HepG2 (cell line): ENCODE measurements around the gene DTYMK. TPM values are rescaled to one million over a fixed set of nuclear protein-coding genes. Genes with fewer than 3 reads are reported as not detected.

Experiments used
- BHLHE40 ChIP-seq: IDR thresholded peaks from 2 replicates; pipeline ENCODE4 v1.6.1; 2011; ENCODE audit warnings: low read length, improper control_type of control experiment
- CREBL2 ChIP-seq: sonication (generic); formaldehyde crosslinking; IDR thresholded peaks from 2 replicates; pipeline ENCODE4 v1.8.1; 2023; ENCODE audit warnings: missing genetic modification reagents, mild to moderate bottlenecking, borderline replicate concordance
- GABPB1 ChIP-seq: IDR thresholded peaks from 2 replicates; pipeline ENCODE4 v1.6.1; 2016; ENCODE audit warnings: mild to moderate bottlenecking, missing genetic modification reagents, moderate library complexity, missing compliant biosample characterization
- HNRNPUL1 ChIP-seq: fragments of 200-400 bp; formaldehyde crosslinking; IDR thresholded peaks from 2 replicates; pipeline ENCODE4 v1.6.1; 2017; ENCODE audit warnings: low read depth, mild to moderate bottlenecking, low read length, moderate library complexity
- MEIS2 ChIP-seq: sonication (generic); formaldehyde crosslinking; IDR thresholded peaks from 2 replicates; pipeline ENCODE4 v1.9.0; 2021; ENCODE audit warnings: mild to moderate bottlenecking, missing genetic modification reagents
- MLLT10 ChIP-seq: sonication (generic); formaldehyde crosslinking; IDR thresholded peaks from 2 replicates; pipeline ENCODE4 v1.4.0; 2020; ENCODE audit warnings: missing genetic modification reagents
- NPAS2 ChIP-seq: sonication (generic); formaldehyde crosslinking; IDR thresholded peaks from 2 replicates; pipeline ENCODE4 v1.8.0; 2022; ENCODE audit warnings: mild to moderate bottlenecking, missing genetic modification reagents, borderline replicate concordance
- PHF5A ChIP-seq: IDR thresholded peaks from one replicate; pipeline ENCODE4 v1.6.1; 2018; ENCODE audit warnings: low read depth, missing genetic modification reagents; ENCODE audit not compliant: unreplicated experiment
- RFX5 ChIP-seq: IDR thresholded peaks from 2 replicates; pipeline ENCODE4 v1.6.1; 2011; ENCODE audit warnings: low read depth, low read length, improper control_type of control experiment
- RXRB ChIP-seq: IDR thresholded peaks from 2 replicates; pipeline ENCODE4 v1.6.1; 2016; ENCODE audit warnings: borderline replicate concordance, missing genetic modification reagents, missing compliant biosample characterization
- SMARCE1 ChIP-seq: fragments of 450-650 bp; IDR thresholded peaks from 2 replicates; pipeline ENCODE4 v1.6.1; 2017; ENCODE audit warnings: borderline replicate concordance
- THRA ChIP-seq: sonication (generic); formaldehyde crosslinking; IDR thresholded peaks from 2 replicates; pipeline ENCODE4 v1.4.0; 2020; ENCODE audit warnings: missing genetic modification reagents, borderline replicate concordance
- ZBTB38 ChIP-seq: sonication (generic); formaldehyde crosslinking; IDR thresholded peaks from 2 replicates; pipeline ENCODE4 v1.5.1; 2020; ENCODE audit warnings: mild to moderate bottlenecking, missing genetic modification reagents
- ZFP36 ChIP-seq: fragments of 150-350 bp; IDR thresholded peaks from 2 replicates; pipeline ENCODE4 v1.6.1; 2018; ENCODE audit warnings: borderline replicate concordance, low read length, low read depth; ENCODE audit not compliant: partially characterized antibody
- ZNF121 ChIP-seq: sonication (generic); formaldehyde crosslinking; IDR thresholded peaks from 2 replicates; pipeline ENCODE4 v1.5.0; 2020; ENCODE audit warnings: mild to moderate bottlenecking, missing genetic modification reagents
- ZNF24 ChIP-seq: fragments of 450-650 bp; IDR thresholded peaks from 2 replicates; pipeline ENCODE4 v1.6.1; 2017; ENCODE audit warnings: antibody characterized with exemption, mild to moderate bottlenecking
- ZNF383 ChIP-seq: sonication (generic); formaldehyde crosslinking; IDR thresholded peaks from 2 replicates; pipeline ENCODE4 v1.4.0; 2020; ENCODE audit warnings: missing genetic modification reagents, mild to moderate bottlenecking, borderline replicate concordance
- ZNF468 ChIP-seq: sonication (generic); formaldehyde crosslinking; IDR thresholded peaks from 2 replicates; pipeline ENCODE4 v1.8.0; 2022; ENCODE audit warnings: mild to moderate bottlenecking, moderate library complexity, missing genetic modification reagents
- ZNF496 ChIP-seq: sonication (generic); formaldehyde crosslinking; IDR thresholded peaks from 2 replicates; pipeline ENCODE4 v1.8.1; 2023; ENCODE audit warnings: mild to moderate bottlenecking, moderate library complexity, missing genetic modification reagents; ENCODE audit not compliant: insufficient replicate concordance
- ZNF547 ChIP-seq: sonication (generic); formaldehyde crosslinking; IDR thresholded peaks from 2 replicates; pipeline ENCODE4 v1.5.1; 2020; ENCODE audit warnings: mild to moderate bottlenecking, missing genetic modification reagents
- ZNF570 ChIP-seq: sonication (generic); formaldehyde crosslinking; IDR thresholded peaks from 2 replicates; pipeline ENCODE4 v1.4.0; 2020; ENCODE audit warnings: mild to moderate bottlenecking, missing genetic modification reagents, borderline replicate concordance
- ZNF678 ChIP-seq: sonication (generic); formaldehyde crosslinking; IDR thresholded peaks from 2 replicates; pipeline ENCODE4 v1.4.0; 2020; ENCODE audit warnings: mild to moderate bottlenecking, missing genetic modification reagents
- ZNF83 ChIP-seq: sonication (generic); formaldehyde crosslinking; IDR thresholded peaks from 2 replicates; pipeline ENCODE4 v1.4.0; 2020; ENCODE audit warnings: missing genetic modification reagents, mild to moderate bottlenecking, borderline replicate concordance
- ZSCAN12 ChIP-seq: sonication (generic); formaldehyde crosslinking; IDR thresholded peaks from 2 replicates; pipeline ENCODE4 v1.9.0; 2021; ENCODE audit warnings: mild to moderate bottlenecking, missing genetic modification reagents
- ZSCAN22 ChIP-seq: sonication (generic); formaldehyde crosslinking; IDR thresholded peaks from 2 replicates; pipeline ENCODE4 v1.4.0; 2020; ENCODE audit warnings: mild to moderate bottlenecking, missing genetic modification reagents
- polyA plus RNA-seq, 8 experiments: library from polyadenylated mRNA; depleted of rRNA in 3 of 8; stranded (reverse) in 7 of 8; unstranded in 1 of 8; fragments of >200 nt; fragmentation: Illumina TruSeq in 4 of 8; extraction: Trizol in 4 of 8; gene quantifications; 2 replicates each; pipeline versions ENCODE4 v1.2.1 to v1.2.3, GENCODE V29; 2011 to 2016; ENCODE audit warnings: low read depth in 4 of 8, missing spikeins in 1 of 8, mixed read lengths in 1 of 8; ENCODE audit not compliant: insufficient read depth in 1 of 8
- total RNA-seq, 5 experiments: library from RNA; depleted of rRNA; stranded (reverse); fragments of >200 nt; fragmentation: Illumina TruSeq; extraction: Trizol; gene quantifications; 2 replicates each; pipeline ENCODE4 v1.2.3, GENCODE V29; 2016; ENCODE audit warnings: low read depth in 1 of 5
- TF ChIP-seq, protein P1 (sequence below): sonication (generic); formaldehyde crosslinking; IDR thresholded peaks from 2 replicates; pipeline ENCODE4 v1.8.0; 2023; ENCODE audit warnings: mild to moderate bottlenecking, missing genetic modification reagents
- TF ChIP-seq, protein P2 (sequence below): sonication (generic); formaldehyde crosslinking; IDR thresholded peaks from 2 replicates; pipeline ENCODE4 v1.5.1; 2020; ENCODE audit warnings: mild to moderate bottlenecking, moderate library complexity, missing genetic modification reagents

The DTYMK gene
- total and polyA plus RNA-seq, 2 of the 13 experiments (the other 11 are each of a cell fraction or from before 2014, with no cell fraction given): 57.5 to 134 TPM

- no peak for TF ChIP-seq ZNF24
- TF ChIP-seq ZNF496: no peak
- no peak for TF ChIP-seq SMARCE1
- TF ChIP-seq ZFP36: no peak
- no peak for TF ChIP-seq ZNF547
- TF ChIP-seq RXRB (CRISPR knock-in tag): no peak
- no peak; the same call in 1 of the 2 replicates for TF ChIP-seq HNRNPUL1
- TF ChIP-seq, protein P1, sequence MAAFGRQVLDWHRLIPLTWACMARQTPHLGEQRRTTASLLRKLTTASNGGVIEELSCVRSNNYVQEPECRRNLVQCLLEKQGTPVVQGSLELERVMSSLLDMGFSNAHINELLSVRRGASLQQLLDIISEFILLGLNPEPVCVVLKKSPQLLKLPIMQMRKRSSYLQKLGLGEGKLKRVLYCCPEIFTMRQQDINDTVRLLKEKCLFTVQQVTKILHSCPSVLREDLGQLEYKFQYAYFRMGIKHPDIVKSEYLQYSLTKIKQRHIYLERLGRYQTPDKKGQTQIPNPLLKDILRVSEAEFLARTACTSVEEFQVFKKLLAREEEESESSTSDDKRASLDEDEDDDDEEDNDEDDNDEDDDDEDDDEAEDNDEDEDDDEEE: no peak; the same call in 1 of the 2 replicates
- TF ChIP-seq BHLHE40: peak; percentile 94
- peak; percentile 98 for TF ChIP-seq ZNF468 (CRISPR knock-in tag)
- TF ChIP-seq, protein P2, sequence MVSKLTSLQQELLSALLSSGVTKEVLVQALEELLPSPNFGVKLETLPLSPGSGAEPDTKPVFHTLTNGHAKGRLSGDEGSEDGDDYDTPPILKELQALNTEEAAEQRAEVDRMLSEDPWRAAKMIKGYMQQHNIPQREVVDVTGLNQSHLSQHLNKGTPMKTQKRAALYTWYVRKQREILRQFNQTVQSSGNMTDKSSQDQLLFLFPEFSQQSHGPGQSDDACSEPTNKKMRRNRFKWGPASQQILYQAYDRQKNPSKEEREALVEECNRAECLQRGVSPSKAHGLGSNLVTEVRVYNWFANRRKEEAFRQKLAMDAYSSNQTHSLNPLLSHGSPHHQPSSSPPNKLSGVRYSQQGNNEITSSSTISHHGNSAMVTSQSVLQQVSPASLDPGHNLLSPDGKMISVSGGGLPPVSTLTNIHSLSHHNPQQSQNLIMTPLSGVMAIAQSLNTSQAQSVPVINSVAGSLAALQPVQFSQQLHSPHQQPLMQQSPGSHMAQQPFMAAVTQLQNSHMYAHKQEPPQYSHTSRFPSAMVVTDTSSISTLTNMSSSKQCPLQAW (CRISPR knock-in tag): no peak
- no peak for TF ChIP-seq GABPB1 (CRISPR knock-in tag)
- TF ChIP-seq ZBTB38 (CRISPR knock-in tag): no peak; the same call in 1 of the 2 replicates
- peak; percentile 85; the same call in 1 of the 2 replicates for TF ChIP-seq ZNF678
- TF ChIP-seq CREBL2 (CRISPR knock-in tag): peak; percentile 76; the same call in 1 of the 2 replicates
- no peak for TF ChIP-seq NPAS2
- no peak for TF ChIP-seq MLLT10 (CRISPR knock-in tag)
- no peak for TF ChIP-seq ZNF83
- 0 out of 2 replicates have a peak, but pooled peaks have one; percentile 16 for TF ChIP-seq ZNF383 (CRISPR knock-in tag)
- TF ChIP-seq PHF5A (CRISPR knock-in tag): no peak
- 0 out of 2 replicates have a peak, but pooled peaks have one; percentile 21 for TF ChIP-seq ZSCAN22 (CRISPR knock-in tag)
- peak; percentile 60; the same call in 1 of the 2 replicates for TF ChIP-seq MEIS2 (CRISPR knock-in tag)
- TF ChIP-seq ZNF570 (CRISPR knock-in tag): no peak
- TF ChIP-seq RFX5: no peak
- TF ChIP-seq ZNF121 (CRISPR knock-in tag): no peak
- no peak for TF ChIP-seq THRA (CRISPR knock-in tag)
- TF ChIP-seq ZSCAN12 (CRISPR knock-in tag): no peak
Observed at GRCh38 chr2:241734467-241735208, 48.0 kb upstream of the DTYMK start, which contains the start of gene D2HGDH (continued).
